ENCODE data around the gene MYCN.
A peak's percentile ranks its signal among the peaks of the same experiment; 100 is the strongest.
"Not testable (repeated sequence)": the region's sequence is repeated elsewhere in the genome, so short reads cannot be mapped to it uniquely, and the experiment has no call there.

MYCN gene

DNA sequence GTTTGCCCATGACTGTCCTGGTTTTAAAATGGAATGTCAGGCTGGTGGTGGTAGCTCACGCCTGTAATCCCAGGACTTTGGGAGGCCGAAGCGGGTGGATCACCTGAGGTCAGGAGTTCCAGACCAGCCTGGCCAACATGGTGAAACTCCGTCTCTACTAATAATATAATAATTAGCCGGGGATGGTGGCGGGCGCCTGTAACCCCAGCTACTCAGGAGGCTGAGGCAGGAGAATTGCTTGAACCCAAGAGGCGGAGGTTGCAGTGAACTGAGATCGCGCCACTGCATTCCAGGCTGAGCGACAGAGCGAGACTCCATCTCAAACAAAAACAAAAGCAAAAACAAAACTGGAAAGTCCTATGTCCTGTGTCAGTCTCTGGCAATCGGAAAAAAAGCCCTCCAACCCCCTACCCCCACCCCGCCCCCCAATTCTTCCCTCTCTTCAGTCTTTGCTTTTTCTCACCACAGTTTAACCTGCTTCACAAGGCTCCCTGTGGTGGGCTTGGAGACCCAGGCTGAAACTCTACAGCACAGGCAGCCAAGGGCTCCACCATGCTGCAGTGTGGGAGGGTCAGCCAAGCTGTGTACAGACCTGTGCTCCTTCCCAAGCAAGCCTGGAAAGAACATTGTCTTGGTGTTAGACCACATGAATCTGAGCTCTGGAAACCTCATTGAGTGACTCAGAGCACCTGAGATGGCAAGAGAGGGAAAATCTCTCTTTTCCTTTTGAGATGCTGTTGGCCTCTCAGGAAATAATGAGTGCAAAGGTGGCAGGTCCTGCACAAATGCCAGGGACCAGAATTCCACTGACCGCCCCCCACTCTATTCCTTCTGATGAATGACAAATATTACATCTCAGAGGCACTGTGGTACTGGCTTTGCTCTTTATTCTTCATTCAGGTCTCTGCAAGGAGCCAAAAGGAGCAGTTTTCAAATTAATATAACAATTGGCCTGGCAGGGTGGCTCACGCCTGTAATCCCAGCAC lies 16.7 kb downstream of the MYCN start:
- DNase-seq (ENCODE audit: low read depth in 2 of 2, low spot score in 1 of 2): no peak

DNA sequence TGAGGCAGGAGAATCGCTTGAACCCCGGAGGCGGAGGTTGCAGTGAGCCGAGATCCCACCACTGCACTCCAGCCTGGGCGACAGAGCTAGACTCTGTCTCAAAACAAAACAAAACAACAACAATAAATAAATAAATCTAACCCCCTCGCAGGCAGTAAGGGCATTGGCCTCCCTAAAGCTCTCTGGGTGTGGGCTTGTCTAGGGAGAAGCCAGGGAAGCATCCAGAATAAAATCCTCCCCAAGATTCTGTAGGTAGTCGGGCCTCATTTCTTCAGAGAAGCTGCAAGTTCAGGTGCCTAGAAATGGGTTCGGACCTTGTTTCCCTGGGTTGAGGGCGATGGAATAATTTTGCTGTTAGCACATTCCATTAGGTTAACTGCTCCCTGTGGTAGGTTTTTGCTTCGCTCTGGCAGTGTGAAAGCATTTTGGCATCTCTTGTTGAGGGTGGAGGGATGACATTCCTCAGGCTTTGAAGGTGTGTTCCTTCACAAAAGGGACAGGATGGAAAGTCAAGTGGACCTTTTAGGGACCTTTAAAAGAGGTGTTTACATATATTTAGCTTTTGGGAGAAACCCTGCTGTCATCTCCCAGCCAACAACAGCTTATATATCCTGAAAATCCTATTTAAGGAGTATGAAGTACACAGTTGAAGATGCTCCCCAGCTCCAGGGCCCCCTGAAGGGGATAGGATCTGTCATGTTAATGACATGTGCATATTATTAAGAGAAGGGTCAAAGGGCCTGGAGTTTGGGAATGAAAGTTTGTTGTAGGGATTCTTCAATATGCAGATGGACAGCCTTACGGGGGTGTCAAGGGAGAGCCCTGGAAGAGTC lies 17.7 kb downstream of the MYCN start:
- no peak for DNase-seq (ENCODE audit: low read depth in 2 of 2, low spot score in 1 of 2)

DNA sequence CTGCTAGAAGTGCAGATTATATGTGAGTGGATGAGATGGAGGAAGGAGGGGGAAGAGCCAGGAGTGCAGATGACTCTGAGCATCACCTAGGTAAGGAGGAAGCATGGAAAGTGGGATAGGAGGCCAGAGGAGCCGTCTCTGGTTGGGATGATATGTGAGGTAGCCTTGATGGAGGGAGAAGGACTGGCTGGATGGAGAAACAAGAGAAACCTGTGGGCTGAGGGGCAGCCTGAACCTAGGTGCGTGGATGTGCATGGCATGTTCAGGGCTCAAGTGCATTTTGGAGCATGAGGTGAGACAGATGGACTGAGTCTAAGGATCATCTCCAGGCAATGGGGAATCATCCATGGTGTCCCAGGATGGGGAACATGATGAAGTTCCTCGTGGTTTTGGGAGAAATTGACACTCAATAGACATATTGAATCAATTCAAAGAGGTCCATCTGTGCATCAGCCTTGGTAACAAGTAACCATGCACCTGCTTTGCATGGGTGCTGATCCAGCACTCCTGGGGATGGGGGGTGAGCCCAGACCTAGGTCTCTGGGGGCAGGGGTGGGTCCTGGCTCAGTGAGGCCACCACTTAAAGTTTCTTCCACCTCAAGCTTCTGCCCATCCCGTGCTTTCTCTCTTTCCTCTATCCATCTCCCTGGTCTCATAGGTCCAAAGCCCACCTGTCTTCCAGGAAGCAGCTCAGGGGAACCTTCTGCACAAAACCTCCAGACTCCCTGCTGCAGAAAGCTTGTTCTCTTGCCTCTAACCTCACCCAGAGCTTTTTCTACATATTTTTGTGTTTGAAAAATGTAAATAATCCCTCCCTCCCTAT lies 19.2 kb downstream of the MYCN start:
- no peak for DNase-seq (ENCODE audit: low read depth in 2 of 2, low spot score in 1 of 2)

DNA sequence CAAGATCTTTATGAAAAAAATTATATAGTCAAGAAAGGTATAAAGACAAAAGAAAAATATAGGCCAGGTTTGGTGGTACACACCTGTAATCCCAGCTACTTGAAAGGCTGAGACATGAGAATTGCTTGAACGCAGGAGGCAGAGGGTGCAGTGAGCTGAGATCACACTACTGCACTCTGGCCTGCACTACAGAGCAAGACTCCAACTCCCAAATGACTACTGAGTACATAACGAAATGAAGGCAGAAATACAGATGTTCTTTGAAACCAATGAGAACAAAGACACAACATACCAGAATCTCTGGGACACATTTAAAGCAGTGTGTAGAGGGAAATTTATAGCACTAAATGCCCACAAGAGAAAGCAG lies 19.8 kb downstream of the MYCN start:
- DNase-seq (ENCODE audit: low read depth in 2 of 2, low spot score in 1 of 2): not testable (repeated sequence)

DNA sequence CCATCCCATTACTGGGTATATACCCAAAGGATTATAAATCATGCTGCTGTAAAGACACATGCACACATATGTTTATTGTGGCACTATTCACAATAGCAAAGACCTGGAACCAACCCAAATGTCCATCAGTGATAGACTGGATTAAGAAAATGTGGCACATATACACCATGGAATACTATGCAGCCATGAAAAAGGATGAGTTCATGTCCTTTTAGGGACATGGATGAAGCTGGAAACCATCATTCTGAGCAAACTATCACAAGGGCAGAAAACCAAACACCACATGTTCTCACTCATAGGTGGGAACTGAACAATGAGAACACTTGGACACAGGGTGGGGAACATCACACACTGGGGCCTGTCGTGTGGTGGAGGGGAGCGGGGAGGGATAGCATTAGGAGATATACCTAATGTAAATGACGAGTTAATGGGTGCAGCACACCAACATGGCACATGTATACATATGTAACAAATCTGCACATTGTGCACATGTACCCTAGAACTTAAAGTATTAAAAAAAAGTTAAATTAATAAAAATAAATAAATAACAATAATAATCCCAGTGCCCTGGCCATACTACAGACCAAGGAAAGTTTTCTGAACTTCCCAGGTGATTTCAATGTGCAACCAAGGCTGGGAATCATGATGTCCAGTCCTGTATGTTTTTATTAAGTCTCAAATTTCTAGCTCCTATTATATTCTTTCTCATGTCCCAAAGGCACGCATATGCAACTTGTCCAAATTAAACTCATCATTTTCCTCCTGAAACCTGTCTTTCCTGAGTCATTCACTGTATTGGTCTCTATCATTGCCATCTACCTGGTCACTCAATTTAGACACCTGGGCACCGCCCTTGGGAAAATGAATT lies 23.0 kb downstream of the MYCN start:
- not testable (repeated sequence) for DNase-seq (ENCODE audit: low read depth in 2 of 2, low spot score in 1 of 2)

DNA sequence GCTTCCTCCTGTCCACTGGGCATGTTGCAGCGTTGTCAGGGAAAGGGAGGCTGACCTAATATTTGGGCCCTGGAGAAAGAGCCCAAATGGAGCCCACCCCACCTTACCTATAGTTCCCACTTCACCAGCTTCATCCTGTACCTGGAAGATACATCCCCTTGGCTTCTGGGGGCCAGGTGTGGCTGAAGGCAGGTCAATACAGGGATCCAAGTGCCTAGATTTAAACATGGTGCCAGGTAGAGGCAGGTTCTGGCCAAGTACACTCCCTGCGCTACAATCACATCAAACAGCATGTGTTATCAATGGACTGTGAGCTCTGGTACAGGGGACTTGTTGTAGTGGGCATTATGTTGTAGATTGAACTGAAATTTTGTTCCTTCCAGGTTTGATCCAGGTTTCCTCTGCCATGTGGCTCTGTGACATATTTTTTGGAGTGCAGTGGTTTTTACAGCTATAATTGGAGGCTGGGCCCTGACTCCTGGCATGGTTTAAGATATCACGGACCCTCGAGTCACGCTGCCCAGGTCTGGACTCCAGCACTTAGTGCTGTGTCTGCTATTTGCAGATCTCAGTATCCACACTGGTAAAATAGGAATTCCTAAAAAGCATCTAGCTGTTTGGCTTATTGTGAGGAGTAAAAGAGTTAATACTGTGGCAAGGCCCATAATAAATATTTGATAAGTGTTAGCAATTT lies 23.8 kb downstream of the MYCN start:
- DNase-seq (ENCODE audit: low read depth in 2 of 2, low spot score in 1 of 2): no peak

DNA sequence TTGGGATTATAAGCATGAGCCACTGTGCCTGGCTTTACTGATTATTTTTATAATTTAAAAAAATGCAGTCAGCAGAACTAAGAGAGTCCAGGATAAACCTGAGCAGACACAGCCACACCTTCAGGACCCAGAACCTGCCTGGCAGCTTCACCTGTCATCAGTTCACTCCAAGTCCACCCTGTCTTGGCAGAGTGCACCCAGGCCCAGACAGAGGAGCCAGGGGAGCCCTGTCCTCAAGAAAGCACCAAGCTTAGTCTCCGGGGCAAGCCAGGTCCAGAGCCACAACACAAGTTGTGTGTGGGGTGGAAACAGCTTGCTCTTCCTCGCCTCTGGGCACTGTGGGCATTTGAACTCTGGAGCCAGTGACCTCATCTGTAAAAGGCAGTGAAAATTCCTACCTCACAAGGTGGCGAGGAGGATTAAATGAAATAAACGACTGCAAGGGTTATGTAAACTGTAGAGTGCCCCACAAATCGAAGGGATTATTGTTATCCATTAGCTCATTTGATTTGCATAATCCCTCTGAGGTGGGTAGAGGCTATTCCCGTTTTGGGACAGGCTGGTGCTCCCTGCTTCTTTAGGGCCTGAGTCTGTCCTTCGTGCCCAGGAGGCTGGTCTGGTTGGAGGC lies 24.7 kb downstream of the MYCN start:
- DNase-seq (ENCODE audit: low read depth in 2 of 2, low spot score in 1 of 2): no peak

DNA sequence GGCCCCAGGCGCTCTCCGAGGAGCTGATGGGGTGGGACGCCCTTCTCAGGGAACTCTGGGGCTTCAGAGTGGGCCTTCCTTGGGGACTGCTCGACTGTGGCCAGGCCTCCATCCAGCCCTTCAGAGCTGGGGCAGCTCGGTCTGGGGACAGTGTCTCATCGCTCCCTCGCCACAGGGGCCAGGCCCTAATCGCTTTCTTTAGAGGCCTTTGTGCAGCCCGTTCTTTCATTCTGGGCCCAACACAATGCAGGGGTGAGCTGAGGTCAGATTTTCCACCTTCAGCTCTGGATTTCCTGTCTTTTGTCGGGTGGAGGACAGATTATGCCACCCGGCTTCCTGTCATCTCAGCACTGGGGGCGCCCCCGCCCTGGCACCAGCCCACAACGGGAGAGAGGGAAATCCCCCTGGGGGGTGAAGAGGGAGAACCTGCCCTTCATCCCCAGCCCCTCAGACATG lies 25.2 kb downstream of the MYCN start:
- DNase-seq (ENCODE audit: low read depth in 2 of 2, low spot score in 1 of 2): peak; percentile 25 to 27

DNA sequence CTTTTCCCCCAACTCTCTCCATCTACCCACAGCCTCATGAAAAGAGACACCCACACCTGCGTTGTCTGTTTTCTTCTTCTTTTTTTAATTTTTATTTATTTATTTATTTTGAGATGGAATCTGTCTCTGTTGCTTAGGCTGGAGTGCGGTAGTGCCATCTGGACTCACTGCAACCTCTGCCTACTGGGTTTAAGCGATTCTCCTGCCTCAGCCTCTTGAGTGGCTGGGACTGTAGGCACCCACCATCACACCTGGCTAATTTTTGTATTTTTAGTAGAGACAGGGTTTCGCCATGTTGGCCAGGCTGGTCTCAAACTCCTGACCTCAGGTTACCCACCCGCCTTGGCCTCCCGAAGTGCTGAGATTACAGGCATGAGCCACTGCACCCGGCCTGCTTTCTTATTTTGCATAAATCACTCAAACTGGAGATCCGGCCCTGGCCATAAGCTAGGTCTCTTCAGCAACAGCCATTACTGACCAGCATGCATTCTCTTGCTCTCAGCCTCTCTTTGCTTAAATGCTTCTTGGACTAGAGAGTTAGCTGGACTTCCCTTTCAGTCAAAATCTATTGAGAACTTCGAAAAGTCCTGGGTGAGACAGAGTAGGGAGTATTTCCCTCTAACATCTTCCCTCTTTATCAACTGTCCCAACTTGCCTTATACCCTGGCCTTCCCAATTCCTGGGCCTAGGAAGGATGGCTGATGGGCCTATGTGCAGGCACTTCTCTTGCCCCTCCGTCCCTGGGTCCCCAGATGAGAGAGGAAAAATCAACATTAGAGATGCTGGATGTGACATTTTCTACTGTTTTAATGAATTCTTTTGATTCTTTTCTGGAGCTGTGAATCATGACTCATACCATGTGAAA lies 27.3 kb downstream of the MYCN start:
- no peak for DNase-seq (ENCODE audit: low read depth in 2 of 2, low spot score in 1 of 2)

DNA sequence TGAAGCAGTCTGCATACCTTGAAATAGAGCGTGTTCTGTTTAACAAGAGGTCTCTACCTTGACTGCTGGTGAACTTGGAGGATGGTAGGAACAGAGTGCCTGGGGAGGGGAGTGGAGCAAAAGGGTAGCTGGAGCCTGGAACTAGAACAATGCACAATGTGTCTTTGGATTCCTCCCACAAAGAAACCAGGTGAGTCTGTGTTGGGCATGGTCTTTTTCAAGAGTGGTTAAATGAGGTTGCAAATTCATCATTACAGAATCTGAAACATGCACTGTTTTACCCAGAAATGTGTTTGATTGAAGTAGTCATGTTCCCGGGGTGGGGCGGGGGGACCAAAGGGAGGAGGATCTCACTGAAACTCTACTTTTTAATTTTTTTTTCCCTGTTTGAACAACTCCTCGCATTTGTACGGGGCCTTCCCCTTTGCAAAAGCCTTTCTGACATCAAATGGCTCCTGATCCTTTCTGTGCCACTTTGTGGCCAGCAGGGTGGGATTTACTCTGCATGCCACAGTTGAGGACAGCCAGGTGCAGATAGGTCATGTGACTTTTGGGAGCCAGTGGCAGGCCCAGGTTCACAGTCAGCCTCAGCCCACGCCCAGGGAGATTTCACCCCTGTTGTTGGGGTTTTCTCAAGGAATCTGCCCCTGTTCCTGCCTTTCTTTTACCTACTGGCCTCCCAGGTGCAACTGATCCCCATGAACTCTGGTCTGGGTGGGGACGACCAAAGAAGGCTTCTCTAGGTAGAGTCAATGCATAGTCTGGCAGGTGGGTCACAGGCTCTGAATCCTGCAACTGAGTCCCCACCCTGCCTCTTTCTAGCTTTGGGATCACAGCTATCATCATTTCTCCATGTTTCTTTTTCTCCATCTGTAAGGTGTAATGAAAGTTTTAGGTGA lies 28.2 kb downstream of the MYCN start:
- no peak for DNase-seq (ENCODE audit: low read depth in 2 of 2, low spot score in 1 of 2)

DNA sequence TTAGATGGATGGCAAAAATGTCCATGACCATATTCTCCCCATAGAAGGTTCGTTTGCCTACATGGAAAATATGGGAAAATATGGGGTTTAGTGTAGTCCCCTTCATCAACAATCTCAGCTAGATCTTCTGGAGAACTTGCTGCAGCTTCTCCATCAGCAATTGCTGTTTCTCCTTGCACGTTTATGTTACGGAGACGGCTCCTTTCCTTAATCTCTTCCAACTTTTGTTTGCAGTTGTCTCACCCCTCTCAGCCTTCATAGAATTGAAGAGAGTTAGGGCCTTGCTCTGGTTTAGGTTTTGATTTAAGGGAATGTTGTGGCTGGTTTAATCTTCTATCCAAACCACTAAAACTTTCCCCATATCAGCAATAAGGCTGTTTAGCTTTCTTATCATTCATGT lies 28.9 kb downstream of the MYCN start:
- no peak for DNase-seq (ENCODE audit: low read depth in 2 of 2, low spot score in 1 of 2)

DNA sequence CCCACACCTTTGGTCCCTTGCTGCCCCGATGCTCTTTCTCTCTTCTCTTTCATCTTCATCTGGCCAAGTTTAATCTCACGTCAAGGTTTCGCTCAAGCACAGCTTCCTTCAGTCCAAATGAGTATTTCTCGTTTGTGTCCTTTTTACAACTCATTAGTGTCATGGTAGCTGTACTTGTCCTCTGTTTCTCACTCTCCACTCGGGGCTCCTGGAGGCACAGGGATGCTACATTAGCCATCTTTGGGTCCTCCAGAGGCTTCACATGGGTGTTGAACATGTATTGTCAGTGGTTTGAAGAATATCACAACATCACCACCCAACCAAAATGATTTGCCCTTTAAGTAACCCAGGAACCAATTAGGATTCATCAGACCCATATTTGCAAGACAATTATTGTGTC lies 30.4 kb downstream of the MYCN start:
- DNase-seq (ENCODE audit: low read depth in 2 of 2, low spot score in 1 of 2): no peak

DNA sequence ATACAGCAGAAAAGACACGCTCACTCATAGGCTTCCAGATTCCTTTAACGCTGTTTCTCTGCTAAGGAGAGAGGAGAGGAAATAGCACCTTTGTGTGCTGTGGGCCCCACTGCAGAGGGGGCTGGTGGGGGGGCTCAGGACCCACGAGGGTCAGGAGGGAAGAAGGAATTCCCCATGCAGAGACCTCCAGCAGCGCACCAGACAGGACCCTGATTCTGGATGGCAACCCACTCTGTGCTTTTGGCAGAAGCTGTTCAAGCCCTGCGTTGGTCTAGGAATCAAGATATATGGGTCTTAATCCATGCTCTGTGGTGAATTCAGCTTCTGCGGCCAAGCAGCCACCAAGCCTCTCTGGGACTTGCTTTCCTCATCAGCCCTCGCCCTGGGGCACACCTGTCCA lies 31.0 kb downstream of the MYCN start:
- no peak for DNase-seq (ENCODE audit: low read depth in 2 of 2, low spot score in 1 of 2)

DNA sequence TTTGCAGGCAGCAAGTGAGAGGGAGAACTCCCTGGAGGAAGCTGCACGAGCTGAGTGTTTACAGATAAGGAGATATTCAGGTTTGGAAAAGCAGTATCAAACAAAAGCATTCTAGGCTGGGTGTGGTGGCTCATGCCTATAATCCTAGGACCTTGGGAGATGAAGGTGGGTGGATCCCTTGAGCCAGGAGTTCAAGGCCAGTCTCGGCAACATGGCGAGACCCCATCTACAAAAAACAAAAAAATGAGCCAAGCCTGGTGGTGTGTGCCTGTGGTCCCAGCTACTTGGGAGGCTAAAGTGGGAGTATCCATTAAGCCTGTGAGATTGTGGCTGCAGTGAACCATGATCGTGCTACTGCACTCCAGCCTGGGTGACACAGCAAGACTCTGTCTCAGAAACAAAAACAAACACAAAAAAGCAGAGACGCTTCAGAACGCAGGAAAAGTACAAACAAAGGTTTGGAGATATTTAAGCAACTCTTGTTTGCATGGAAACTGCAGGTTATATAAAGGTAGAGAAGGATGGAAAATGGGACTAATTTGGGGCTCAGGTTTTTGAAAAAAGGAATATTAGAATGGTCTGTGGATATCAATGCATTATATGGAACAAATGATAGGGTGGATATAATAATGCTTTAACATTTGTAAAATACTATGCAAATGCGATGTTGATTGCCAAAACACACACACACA lies 31.6 kb downstream of the MYCN start:
- DNase-seq (ENCODE audit: low read depth in 2 of 2, low spot score in 1 of 2): no peak

DNA sequence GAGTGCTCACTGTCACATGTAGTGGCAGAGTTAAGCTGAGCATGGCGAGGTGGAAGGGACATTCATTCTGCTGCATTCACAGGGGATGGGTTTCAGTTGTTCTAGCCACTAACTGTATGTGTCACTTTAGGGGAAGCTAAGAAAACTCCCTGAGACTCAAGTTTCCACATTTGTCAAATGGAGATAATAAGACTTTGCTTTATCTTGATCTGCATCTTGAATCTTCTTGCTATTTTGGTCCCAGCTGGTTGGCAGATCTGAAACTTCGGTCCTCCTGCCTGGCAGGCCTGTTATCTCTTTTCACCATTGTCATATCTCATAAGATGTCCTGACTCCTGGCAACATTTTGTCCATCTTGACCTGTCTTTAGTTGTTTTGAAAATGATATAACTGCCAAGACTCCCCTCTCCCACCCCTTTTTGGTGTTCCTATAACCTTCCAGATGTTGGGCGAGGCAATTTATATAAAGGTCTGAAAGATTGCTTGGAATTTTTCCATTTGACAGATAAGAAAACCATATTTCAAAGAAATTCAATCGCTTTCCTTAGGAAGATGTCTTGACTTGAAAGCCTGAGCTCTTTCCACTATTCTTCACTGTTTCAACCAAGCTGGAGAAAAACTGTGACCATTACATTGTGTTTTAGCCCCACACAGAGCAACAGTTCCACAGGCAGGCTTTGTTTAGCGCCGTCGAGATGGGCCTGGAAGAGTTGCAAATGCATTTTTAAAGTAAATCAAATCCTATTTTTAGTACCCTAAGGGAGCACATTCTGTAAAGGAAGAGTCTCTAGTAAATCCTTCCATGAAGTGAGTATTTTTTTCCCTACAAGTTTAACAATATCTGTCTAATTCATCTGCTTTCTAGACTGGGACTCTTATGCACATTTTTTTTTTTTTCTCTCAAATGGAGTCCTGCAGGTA lies 33.4 kb downstream of the MYCN start:
- DNase-seq (ENCODE audit: low read depth in 2 of 2, low spot score in 1 of 2): no peak
